Loucy (cell line): Measurements from ENCODE around the gene TUBGCP5.

ENCODE experiments used
- H2AFZ ChIP-seq: fragments of 200-600 bp; sonication (generic); 2 replicates; pipeline ENCODE4 v1.6.0; 2016; ENCODE audit warnings: antibody characterized with exemption, mild to moderate bottlenecking, low read length, moderate library complexity
- H3F3A ChIP-seq: fragments of 200-600 bp; 2 replicates; pipeline ENCODE4 v1.6.0; 2016; ENCODE audit warnings: antibody characterized with exemption, low read depth, mild to moderate bottlenecking
- H3K27me3 ChIP-seq: fragments of 200-600 bp; sonication (generic); 2 replicates; pipeline ENCODE4 v1.6.1; 2014; ENCODE audit warnings: low read length, mild to moderate bottlenecking; ENCODE audit not compliant: insufficient read depth, poor library complexity, severe bottlenecking
- H3K36me3 ChIP-seq: fragments of 200-600 bp; sonication (generic); 2 replicates; pipeline ENCODE4 v1.6.1; 2016; ENCODE audit warnings: low read length; ENCODE audit not compliant: insufficient read depth
- H3K4me1 ChIP-seq: fragments of 200-600 bp; sonication (generic); 2 replicates; pipeline ENCODE4 v1.5.1; 2014; ENCODE audit warnings: low read length, mild to moderate bottlenecking; ENCODE audit not compliant: insufficient read depth, poor library complexity, severe bottlenecking
- H3K4me2 ChIP-seq: fragments of 200-600 bp; sonication (generic); 2 replicates; pipeline ENCODE4 v1.6.0; 2014; ENCODE audit warnings: antibody characterized with exemption, low read length, low read depth, mild to moderate bottlenecking; ENCODE audit not compliant: poor library complexity, severe bottlenecking
- H3K4me3 ChIP-seq: fragments of 200-600 bp; sonication (generic); 2 replicates; pipeline ENCODE4 v1.5.1; 2014; ENCODE audit warnings: low read length, mild to moderate bottlenecking, mixed read lengths; ENCODE audit not compliant: poor library complexity, severe bottlenecking
- H3K79me2 ChIP-seq: fragments of 200-600 bp; sonication (generic); 2 replicates; pipeline ENCODE4 v1.6.1; 2014; ENCODE audit warnings: low read length; ENCODE audit not compliant: insufficient read depth
- H3K9ac ChIP-seq: fragments of 200-600 bp; sonication (generic); 2 replicates; pipeline ENCODE4 v1.6.0; 2014; ENCODE audit warnings: mild to moderate bottlenecking, low read depth, low read length, moderate library complexity; ENCODE audit not compliant: poor library complexity, severe bottlenecking
- H3K9me2 ChIP-seq: fragments of 200-600 bp; sonication (generic); replicated peaks from 2 replicates; pipeline ENCODE4 v1.6.1; 2016; ENCODE audit warnings: low read depth, low read length, mixed read lengths
- H3K9me3 ChIP-seq: fragments of 200-600 bp; sonication (generic); 2 replicates; pipeline ENCODE4 v1.6.1; 2014; ENCODE audit warnings: mild to moderate bottlenecking, antibody characterized with exemption, low read length, low read depth; ENCODE audit not compliant: insufficient read depth
- H4K20me1 ChIP-seq: fragments of 200-600 bp; sonication (generic); 2 replicates; pipeline ENCODE4 v1.6.0; 2014; ENCODE audit warnings: antibody characterized with exemption, low read length, mild to moderate bottlenecking; ENCODE audit not compliant: insufficient read depth, poor library complexity, severe bottlenecking
- EZH2phosphoT487 ChIP-seq: fragments of 200-600 bp; IDR thresholded peaks from 2 replicates; pipeline ENCODE4 v1.6.1; 2018; ENCODE audit warnings: antibody characterized with exemption, mild to moderate bottlenecking, moderate library complexity, borderline replicate concordance
- TF ChIP-seq, protein P1 (sequence below): fragments of 200-600 bp; sonication (generic); conservative IDR thresholded peaks from 2 replicates; pipeline ENCODE4 v1.5.1; 2014; ENCODE audit warnings: mild to moderate bottlenecking, antibody characterized with exemption, low read length

The TUBGCP5 gene

DNA sequence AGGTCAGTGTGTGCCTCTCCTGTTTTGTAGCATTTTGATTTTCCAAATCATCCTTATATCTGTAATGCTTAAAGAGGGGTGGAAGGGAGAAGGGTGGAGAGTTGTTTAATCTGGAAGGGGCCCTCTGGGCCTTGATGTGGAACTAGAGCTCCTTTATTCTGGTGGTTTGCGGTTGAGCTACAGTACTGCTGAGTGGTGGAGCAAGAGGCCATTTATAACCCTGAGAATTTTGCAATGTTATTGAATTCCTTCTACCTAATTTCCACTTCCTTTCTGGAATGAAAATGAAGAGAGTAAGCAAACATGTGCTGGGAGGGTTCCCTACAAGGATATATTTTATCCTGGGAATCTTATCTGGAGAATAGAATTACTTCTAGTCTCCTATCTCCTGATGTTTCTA is 35.3 kb upstream of the TUBGCP5 start:
- Histone ChIP-seq H3K4me3 (no peak overlapping the region), H2AFZ (no peak overlapping the region), H3K79me2 (no peaks in the 10 kb centered on the region), H4K20me1 (no peaks in the 10 kb centered on the region), H3K36me3 (no peaks in the 10 kb centered on the region), H3K4me1 (peaks cover 6% of the 10 kb centered on the region), H3K9ac (no peak overlapping the region), H3F3A (no peaks in the 10 kb centered on the region), H3K4me2 (no peak overlapping the region), H3K9me3 (no peaks in the 10 kb centered on the region), H3K9me2 (no peaks in the 10 kb centered on the region), H3K27me3 (no peaks in the 10 kb centered on the region)
- TF ChIP-seq, protein P1, sequence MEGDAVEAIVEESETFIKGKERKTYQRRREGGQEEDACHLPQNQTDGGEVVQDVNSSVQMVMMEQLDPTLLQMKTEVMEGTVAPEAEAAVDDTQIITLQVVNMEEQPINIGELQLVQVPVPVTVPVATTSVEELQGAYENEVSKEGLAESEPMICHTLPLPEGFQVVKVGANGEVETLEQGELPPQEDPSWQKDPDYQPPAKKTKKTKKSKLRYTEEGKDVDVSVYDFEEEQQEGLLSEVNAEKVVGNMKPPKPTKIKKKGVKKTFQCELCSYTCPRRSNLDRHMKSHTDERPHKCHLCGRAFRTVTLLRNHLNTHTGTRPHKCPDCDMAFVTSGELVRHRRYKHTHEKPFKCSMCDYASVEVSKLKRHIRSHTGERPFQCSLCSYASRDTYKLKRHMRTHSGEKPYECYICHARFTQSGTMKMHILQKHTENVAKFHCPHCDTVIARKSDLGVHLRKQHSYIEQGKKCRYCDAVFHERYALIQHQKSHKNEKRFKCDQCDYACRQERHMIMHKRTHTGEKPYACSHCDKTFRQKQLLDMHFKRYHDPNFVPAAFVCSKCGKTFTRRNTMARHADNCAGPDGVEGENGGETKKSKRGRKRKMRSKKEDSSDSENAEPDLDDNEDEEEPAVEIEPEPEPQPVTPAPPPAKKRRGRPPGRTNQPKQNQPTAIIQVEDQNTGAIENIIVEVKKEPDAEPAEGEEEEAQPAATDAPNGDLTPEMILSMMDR = no peak
- no peak for TF ChIP-seq EZH2phosphoT487

DNA sequence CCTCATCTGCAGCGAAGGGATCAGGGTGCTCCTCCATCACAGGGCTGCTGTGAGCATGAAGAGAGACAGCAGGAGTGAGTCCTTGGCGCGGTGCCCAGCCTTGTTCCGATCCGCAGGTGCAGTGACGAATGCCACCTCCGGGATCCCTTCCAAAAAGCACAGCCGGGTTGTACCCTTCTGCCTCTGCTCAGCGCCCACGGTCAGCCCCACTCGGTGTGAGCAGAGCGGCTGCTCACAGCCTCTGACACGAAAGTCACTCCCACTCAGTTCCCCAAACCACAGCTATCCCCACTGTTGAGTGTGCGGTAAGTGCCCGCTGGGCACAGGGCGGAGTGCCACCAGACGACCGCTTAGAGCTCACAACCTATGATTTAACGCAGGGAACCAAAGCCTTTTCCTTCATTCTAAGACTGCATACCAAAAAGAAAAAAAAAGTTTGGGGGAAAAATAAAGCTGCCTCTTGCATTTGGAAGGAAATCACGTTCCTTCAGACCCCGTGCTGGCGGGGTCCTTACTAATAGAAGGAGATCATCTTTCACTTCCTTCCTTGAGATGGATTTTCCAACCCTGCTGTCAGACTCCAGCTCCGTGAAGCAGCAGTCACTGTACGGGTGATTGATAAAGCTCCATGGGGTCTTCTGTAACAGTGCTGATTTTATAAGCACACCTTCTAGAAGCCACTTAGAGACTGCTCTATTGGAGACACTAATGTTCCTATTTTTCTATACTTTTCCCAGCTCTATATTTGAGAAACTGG is 34.7 kb upstream of the TUBGCP5 start:
- no peaks in the 10 kb centered on the region for H4K20me1 ChIP-seq
- no peak overlapping the region for H3K9ac ChIP-seq
- no peaks in the 10 kb centered on the region for H3K9me3 ChIP-seq
- H3K79me2 ChIP-seq = no peaks in the 10 kb centered on the region
- H3K9me2 ChIP-seq = no peaks in the 10 kb centered on the region
- H3K4me1 ChIP-seq = peaks cover 6% of the 10 kb centered on the region
- no peak overlapping the region for H3K4me3 ChIP-seq
- no peak overlapping the region for H3K4me2 ChIP-seq
- no peaks in the 10 kb centered on the region for H3F3A ChIP-seq
- no peaks in the 10 kb centered on the region for H3K36me3 ChIP-seq
- no peaks in the 10 kb centered on the region for H3K27me3 ChIP-seq
- no peak overlapping the region for H2AFZ ChIP-seq
- TF ChIP-seq, protein P1 = no peak
- TF ChIP-seq EZH2phosphoT487 = no peak

DNA sequence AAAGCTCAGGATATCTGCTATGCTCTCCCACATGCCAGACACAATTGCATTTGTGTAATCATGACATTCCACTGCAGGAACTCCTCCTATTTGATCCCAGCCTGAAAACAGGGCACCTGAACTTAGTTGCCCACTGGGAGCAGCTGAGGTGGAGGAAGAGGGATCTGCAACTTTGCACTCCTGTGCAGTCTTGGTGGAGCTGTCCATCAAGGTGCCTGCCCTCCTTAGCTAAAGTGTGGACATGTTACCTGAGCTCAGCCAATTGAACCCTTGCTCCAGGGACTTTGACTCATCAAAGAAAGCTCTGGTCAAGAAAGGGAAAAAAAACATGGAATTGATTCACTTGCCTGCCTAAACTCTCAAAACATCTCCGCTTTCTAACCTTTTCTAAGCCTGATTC is 33.3 kb upstream of the TUBGCP5 start:
- Histone ChIP-seq H3F3A (no peaks in the 10 kb centered on the region), H3K9me2 (no peaks in the 10 kb centered on the region), H3K4me1 (peaks cover 6% of the 10 kb centered on the region), H3K36me3 (no peaks in the 10 kb centered on the region), H3K27me3 (no peaks in the 10 kb centered on the region), H3K4me2 (no peak overlapping the region), H3K9me3 (no peaks in the 10 kb centered on the region), H3K79me2 (no peaks in the 10 kb centered on the region), H3K4me3 (no peak overlapping the region), H2AFZ (no peak overlapping the region), H4K20me1 (no peaks in the 10 kb centered on the region), H3K9ac (no peak overlapping the region)
- no peak for TF ChIP-seq EZH2phosphoT487
- TF ChIP-seq, protein P1 = no peak
